CD14-positive monocyte (primary cell): ENCODE measurements around the gene RBM11. TPM values are rescaled to one million over a fixed set of nuclear protein-coding genes. Genes with fewer than 3 reads are reported as not detected.

Experiments
- DNase-seq, 3 donors: peaks; one replicate each; pipeline ENCODE4 v3.0.0-alpha.2; 2011 to 2022
- H2AFZ ChIP-seq: 2 replicates; pipeline ENCODE4 v1.6.0; 2012; ENCODE audit warnings: mild to moderate bottlenecking, low read depth, low read length, inconsistent platforms; ENCODE audit not compliant: insufficient read depth, poor library complexity, severe bottlenecking
- H3K27ac ChIP-seq, 2 donors: 1 replicate in 1 of 2; 2 replicates in 1 of 2; pipeline ENCODE4 v1.5.1; 2012 to 2013; ENCODE audit warnings: low read length in 2 of 2, control low read depth in 1 of 2, inconsistent platforms in 1 of 2, low read depth in 1 of 2, mild to moderate bottlenecking in 1 of 2
- H3K27me3 ChIP-seq, 2 donors: one replicate each; pipeline versions ENCODE4 v1.6.0 to v1.6.1; 2011 to 2013; ENCODE audit warnings: low read length in 2 of 2; ENCODE audit not compliant: control insufficient read depth in 2 of 2, insufficient read depth in 2 of 2
- H3K36me3 ChIP-seq, 2 donors: replicated peaks in 1 of 2; 1 replicate in 1 of 2; 2 replicates in 1 of 2; pipeline versions ENCODE4 v1.5.1 to v1.6.1; 2012 to 2013; ENCODE audit warnings: low read length in 2 of 2, control low read depth in 1 of 2, inconsistent platforms in 1 of 2, mild to moderate bottlenecking in 1 of 2; ENCODE audit not compliant: insufficient read depth in 2 of 2, control insufficient read depth in 1 of 2
- H3K4me1 ChIP-seq, 2 donors: 1 replicate in 1 of 2; 2 replicates in 1 of 2; pipeline versions ENCODE4 v1.5.1 to v1.6.1; 2012 to 2013; ENCODE audit warnings: low read length in 2 of 2, control low read depth in 1 of 2, inconsistent platforms in 1 of 2, mild to moderate bottlenecking in 1 of 2, moderate library complexity in 1 of 2; ENCODE audit not compliant: insufficient read depth in 2 of 2, control insufficient read depth in 1 of 2
- H3K4me2 ChIP-seq: replicated peaks from 2 replicates; pipeline ENCODE3; 2012; ENCODE audit warnings: low read length, moderate library complexity, mild to moderate bottlenecking; ENCODE audit not compliant: poor library complexity, severe bottlenecking; ENCODE audit errors: extremely low read depth
- H3K4me3 ChIP-seq, 3 experiments: fragments of 200-600 bp in 1 of 3; sonication (generic) in 1 of 3; replicated peaks in 1 of 3; 1 replicate in 2 of 3; 2 replicates in 1 of 3; pipeline ENCODE4 v1.5.1; 2011 to 2013; ENCODE audit warnings: low read length in 3 of 3, mild to moderate bottlenecking in 3 of 3, control low read depth in 2 of 3, low read depth in 2 of 3, inconsistent platforms in 1 of 3, moderate library complexity in 1 of 3
- H3K79me2 ChIP-seq: 2 replicates; pipeline ENCODE4 v1.6.0; 2012; ENCODE audit warnings: mild to moderate bottlenecking, control low read depth, inconsistent platforms, low read length, moderate library complexity; ENCODE audit not compliant: insufficient read depth
- H3K9ac ChIP-seq: 2 replicates; pipeline ENCODE4 v1.6.0; 2017; ENCODE audit warnings: low read length, mild to moderate bottlenecking; ENCODE audit not compliant: insufficient read depth, poor library complexity, severe bottlenecking
- H3K9me3 ChIP-seq, 2 donors: replicated peaks in 1 of 2; 1 replicate in 1 of 2; 2 replicates in 1 of 2; pipeline versions ENCODE4 v1.5.1 to v1.6.1; 2012 to 2013; ENCODE audit warnings: low read length in 2 of 2, control low read depth in 1 of 2; ENCODE audit not compliant: control insufficient read depth in 1 of 2, insufficient read depth in 1 of 2
- H4K20me1 ChIP-seq: 2 replicates; pipeline ENCODE4 v1.6.0; 2012; ENCODE audit warnings: mild to moderate bottlenecking, low read length, control low read depth, moderate library complexity; ENCODE audit not compliant: insufficient read depth
- H3K27ac Mint-ChIP-seq, 7 donors: one replicate each; pipeline ENCODE4 v1.8.0; 2020; ENCODE audit warnings: mild to moderate bottlenecking in 7 of 7, mixed read lengths in 7 of 7, moderate library complexity in 6 of 7, inconsistent platforms in 2 of 7
- H3K27me3 Mint-ChIP-seq, 3 donors: one replicate each; pipeline ENCODE4 v1.8.0; 2021 to 2022; ENCODE audit warnings: low read depth in 3 of 3, mild to moderate bottlenecking in 3 of 3, mixed read lengths in 3 of 3, moderate library complexity in 3 of 3, inconsistent platforms in 1 of 3
- H3K36me3 Mint-ChIP-seq, 2 donors: one replicate each; pipeline ENCODE4 v1.8.0; 2020; ENCODE audit warnings: mixed read lengths in 2 of 2, inconsistent platforms in 1 of 2, mild to moderate bottlenecking in 1 of 2
- H3K4me1 Mint-ChIP-seq: one replicate; pipeline ENCODE4 v1.8.0; 2020; ENCODE audit warnings: mild to moderate bottlenecking, mixed read lengths
- H3K4me3 Mint-ChIP-seq, 2 donors: one replicate each; pipeline ENCODE4 v1.8.0; 2020; ENCODE audit warnings: mild to moderate bottlenecking in 2 of 2, mixed read lengths in 2 of 2, moderate library complexity in 1 of 2
- H3K9me3 Mint-ChIP-seq, 7 donors: one replicate each; pipeline ENCODE4 v1.8.0; 2020 to 2022; ENCODE audit warnings: mixed read lengths in 7 of 7, mild to moderate bottlenecking in 6 of 7, moderate library complexity in 6 of 7, inconsistent platforms in 2 of 7
- CTCF ChIP-seq: fragments of 200-600 bp; IDR thresholded peaks from one replicate; pipeline ENCODE4 v1.8.0; 2022; ENCODE audit warnings: antibody characterized with exemption, mild to moderate bottlenecking
- WGBS: methylation state at CpG from one replicate; pipeline ENCODE4 v1.1.5; 2013; ENCODE audit warnings: missing lambda C conversion rate; ENCODE audit not compliant: insufficient coverage; 5-methylcytosine and 5-hydroxymethylcytosine counted together
- intact Hi-C, 2 donors: fragments of 100-400 bp; cut with micrococcal nuclease; formaldehyde crosslinking; loops; one replicate each; pipeline versions ENCODE4 v1.15.0 to v1.15.1; 2023
- polyA plus RNA-seq, 3 donors: library from polyadenylated mRNA; depleted of rRNA in 1 of 3; unstranded in 2 of 3; stranded (reverse) in 1 of 3; fragments of 300-500 nt in 2 of 3; fragments of >200 nt in 1 of 3; fragmentation: Illumina TruSeq in 2 of 3; gene quantifications; 1 replicate in 2 of 3; 2 replicates in 1 of 3; pipeline ENCODE4 v1.2.3, GENCODE V29; 2012 to 2021

The RBM11 gene
- polyA plus RNA-seq, 3 donors = 0.47 TPM; not detected in 2

- H3K4me2 ChIP-seq = no peak overlapping the region
- no peak for DNase-seq
- Mint-ChIP-seq H3K27me3 (peaks cover 4 to 11% (median 6%) of the 10 kb centered on the region in 3 donors), H3K27ac (no peak overlapping the region), H3K36me3 (no peaks in the 10 kb centered on the region), H3K9me3 (peaks cover 0 to 5% (median 0%) of the 10 kb centered on the region in 7 donors), H3K4me1 (peaks cover 9% of the 10 kb centered on the region), H3K4me3 (no peak overlapping the region)
- no peaks in the 10 kb centered on the region for H3K36me3 ChIP-seq
- no peaks in the 10 kb centered on the region for H4K20me1 ChIP-seq
- peaks cover 6 to 7% of the 10 kb centered on the region in 2 donors for H3K4me1 ChIP-seq
- intact Hi-C loops = no loop called here
- H3K27ac ChIP-seq = no peak overlapping the region
- 88% methylated on average over 4 of the region's 6 CpGs for WGBS
- H3K79me2 ChIP-seq = no peaks in the 10 kb centered on the region
- H3K9ac ChIP-seq = no peak overlapping the region
- no peaks in the 10 kb centered on the region for H3K9me3 ChIP-seq
- no peak overlapping the region for H3K4me3 ChIP-seq
- H2AFZ ChIP-seq = no peak overlapping the region
- TF ChIP-seq CTCF = no peak
- H3K27me3 ChIP-seq = peaks cover 0 to 8% of the 10 kb centered on the region in 2 donors
These were observed 55.7 kb downstream of the RBM11 start for GRCh38 chr21:14271641-14272040.

GRCh38 chr21:14273736-14274538 is 58.0 kb downstream of the RBM11 start:
- peaks cover 0 to 5% (median 0%) of the 10 kb centered on the region in 7 donors for H3K9me3 Mint-ChIP-seq
- H3K4me2 ChIP-seq = peak overlapping the region; percentile 58
- H3K9ac ChIP-seq = no peak overlapping the region
- no peak overlapping the region for H3K27ac ChIP-seq
- intact Hi-C loops = no loop called here
- peak overlapping the region in 1 of 3 experiments; percentile 39 for H3K4me3 ChIP-seq
- peaks cover 6 to 7% of the 10 kb centered on the region in 2 donors for H3K4me1 ChIP-seq
- H3K79me2 ChIP-seq = no peaks in the 10 kb centered on the region
- H2AFZ ChIP-seq = peak overlapping the region; percentile 72
- H3K9me3 ChIP-seq = no peaks in the 10 kb centered on the region
- peak overlapping the region; percentile 60 to 80 for H3K4me3 Mint-ChIP-seq
- no peaks in the 10 kb centered on the region for H4K20me1 ChIP-seq
- H3K36me3 Mint-ChIP-seq = no peaks in the 10 kb centered on the region
- peaks cover 0 to 8% of the 10 kb centered on the region in 2 donors for H3K27me3 ChIP-seq
- peaks cover 4 to 11% (median 6%) of the 10 kb centered on the region in 3 donors for H3K27me3 Mint-ChIP-seq
- H3K27ac Mint-ChIP-seq = no peak overlapping the region
- 29% methylated on average over 36 of the region's 39 CpGs for WGBS
- H3K36me3 ChIP-seq = no peaks in the 10 kb centered on the region
- H3K4me1 Mint-ChIP-seq = peaks cover 9% of the 10 kb centered on the region
- peak in 2 of 3 donors; percentile 9 to 21 for DNase-seq
- TF ChIP-seq CTCF = no peak
